NT2/D1 (cell line): ENCODE results near the gene OSR1.

Experiments used
- SUZ12 ChIP-seq: IDR thresholded peaks from 2 replicates; pipeline ENCODE4 v1.6.1; 2011; ENCODE audit not compliant: insufficient read length, insufficient read depth; ENCODE audit errors: extremely low read depth
- YY1 ChIP-seq: IDR thresholded peaks from 2 replicates; pipeline ENCODE4 v1.6.1; 2011; ENCODE audit not compliant: insufficient read length, insufficient read depth
- ZNF274 ChIP-seq: IDR thresholded peaks from 2 replicates; pipeline ENCODE4 v1.6.1; 2011; ENCODE audit warnings: mild to moderate bottlenecking, low read depth, low read length

DNA sequence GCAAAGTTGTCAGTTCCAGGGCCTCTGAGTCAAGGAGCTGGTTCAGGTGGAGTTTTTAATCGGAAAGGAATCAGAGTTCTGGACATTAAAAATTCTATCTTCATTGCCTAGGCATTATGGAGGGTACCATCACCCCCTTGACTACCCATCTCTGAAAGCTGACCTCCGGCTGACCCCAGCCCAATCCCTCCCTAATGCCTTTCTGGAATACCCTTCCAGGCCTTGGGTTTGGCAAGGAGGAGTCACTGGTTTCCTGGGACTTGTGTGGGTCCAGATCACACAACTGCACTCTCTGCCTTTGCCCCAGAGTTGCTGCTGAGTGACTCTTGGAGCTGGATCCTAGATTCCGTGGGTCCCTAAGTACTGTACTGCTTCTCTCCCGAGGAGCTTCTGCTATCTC is 1.0 kb upstream of the OSR1 start:
- no peak for TF ChIP-seq YY1
- no peak for TF ChIP-seq ZNF274
- TF ChIP-seq SUZ12, result no peak
